G401.6 (cell line): Measurements from ENCODE around the gene TBX4.
"Not testable (repeated sequence)": the region's sequence is repeated elsewhere in the genome, so short reads cannot be mapped to it uniquely, and the experiment has no call there.

Experiments
- FAIRE-seq: peaks from 2 replicates; lab custom pipeline; 2012; peaks lifted over from hg19 to GRCh38; lab: Jason Lieb, UNC

The TBX4 gene

DNA sequence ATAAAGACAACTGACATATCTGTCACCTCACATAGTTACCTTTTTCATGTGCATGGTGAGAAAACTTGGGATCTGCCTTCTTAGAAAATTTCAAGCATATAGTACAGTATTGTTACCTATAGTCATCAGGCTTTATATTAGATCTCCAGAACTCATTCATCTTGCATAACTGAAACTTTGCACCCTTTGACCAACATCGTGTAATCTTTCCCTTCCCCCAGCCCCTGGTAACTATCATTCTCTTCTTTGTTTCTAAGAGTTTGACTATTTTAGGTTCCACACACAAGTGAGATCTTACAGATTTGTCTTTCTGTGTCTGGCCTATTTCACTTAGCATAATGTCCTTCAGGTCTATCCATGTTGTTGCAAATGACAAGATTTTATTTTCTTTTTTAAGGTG is 22.9 kb upstream of the TBX4 start:
- FAIRE-seq = no peak

DNA sequence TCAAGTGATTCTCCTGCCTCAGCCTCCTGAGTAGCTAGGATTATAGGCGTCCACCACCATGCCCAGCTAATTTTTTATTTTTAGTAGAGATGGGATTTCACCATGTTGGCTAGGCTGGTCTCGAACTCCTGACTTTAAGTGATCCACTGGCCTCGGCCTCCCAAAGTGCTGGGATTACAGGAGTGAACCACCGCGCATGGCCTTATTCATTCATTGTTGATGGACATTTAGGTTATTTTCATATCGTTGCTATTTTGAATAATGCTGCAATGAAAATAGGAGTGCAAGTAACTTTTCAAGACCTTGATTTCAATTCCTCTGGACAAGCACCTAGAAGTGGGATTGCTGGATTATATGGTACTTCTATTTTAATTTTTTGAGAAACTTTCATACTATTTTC is 22.4 kb upstream of the TBX4 start:
- FAIRE-seq = not testable (repeated sequence)

DNA sequence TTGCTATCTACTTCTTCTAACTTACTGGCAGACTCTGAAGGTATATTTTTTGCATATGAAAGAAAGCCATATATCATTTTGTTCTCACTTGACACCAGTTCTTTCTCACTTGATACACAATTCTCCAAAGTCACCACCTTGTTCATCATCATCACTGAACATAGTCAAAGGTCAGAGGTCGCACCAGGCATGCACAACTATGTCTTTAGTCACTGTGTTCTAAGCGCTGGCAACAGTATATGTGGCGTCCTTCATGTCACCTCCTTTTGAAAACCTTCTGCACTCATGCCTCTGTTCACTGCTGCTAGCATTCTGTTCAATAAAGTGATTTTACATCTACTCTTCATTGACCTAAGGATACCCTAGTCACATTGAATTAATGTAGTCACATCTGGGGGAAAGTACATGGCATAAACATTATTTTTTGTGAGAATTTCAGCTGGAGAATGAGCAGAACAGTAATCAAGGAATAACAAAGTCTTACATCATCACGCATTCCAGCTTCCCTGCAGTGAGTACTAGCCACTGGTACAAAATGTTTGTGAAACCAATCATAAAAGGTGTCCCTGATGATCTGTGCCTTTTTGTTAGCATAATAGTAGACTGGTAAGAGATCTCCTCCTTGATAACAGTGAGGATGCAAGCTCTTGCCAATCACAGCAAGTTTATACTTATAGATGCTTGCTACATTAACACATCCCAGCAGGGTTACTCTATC is 20.5 kb upstream of the TBX4 start:
- no peak for FAIRE-seq

DNA sequence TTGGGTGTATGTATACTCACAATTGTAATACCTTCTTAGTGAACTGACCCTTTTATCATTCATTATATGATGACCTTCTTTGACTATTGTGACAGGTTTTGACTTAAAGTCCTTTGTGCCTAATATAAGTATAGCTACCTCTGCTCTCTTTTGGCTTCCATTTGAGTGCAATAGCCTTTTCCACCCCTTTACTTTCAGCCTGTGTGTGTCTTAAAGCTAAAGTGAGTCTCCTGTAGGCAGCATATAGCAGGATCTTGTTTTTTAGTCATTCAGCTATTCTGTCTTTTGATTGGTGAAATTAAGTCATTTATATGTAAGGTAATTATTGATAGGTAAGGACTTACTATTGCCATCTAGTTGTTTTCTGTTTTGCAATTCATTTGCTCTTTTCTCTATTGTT is 15.9 kb upstream of the TBX4 start:
- FAIRE-seq = no peak

DNA sequence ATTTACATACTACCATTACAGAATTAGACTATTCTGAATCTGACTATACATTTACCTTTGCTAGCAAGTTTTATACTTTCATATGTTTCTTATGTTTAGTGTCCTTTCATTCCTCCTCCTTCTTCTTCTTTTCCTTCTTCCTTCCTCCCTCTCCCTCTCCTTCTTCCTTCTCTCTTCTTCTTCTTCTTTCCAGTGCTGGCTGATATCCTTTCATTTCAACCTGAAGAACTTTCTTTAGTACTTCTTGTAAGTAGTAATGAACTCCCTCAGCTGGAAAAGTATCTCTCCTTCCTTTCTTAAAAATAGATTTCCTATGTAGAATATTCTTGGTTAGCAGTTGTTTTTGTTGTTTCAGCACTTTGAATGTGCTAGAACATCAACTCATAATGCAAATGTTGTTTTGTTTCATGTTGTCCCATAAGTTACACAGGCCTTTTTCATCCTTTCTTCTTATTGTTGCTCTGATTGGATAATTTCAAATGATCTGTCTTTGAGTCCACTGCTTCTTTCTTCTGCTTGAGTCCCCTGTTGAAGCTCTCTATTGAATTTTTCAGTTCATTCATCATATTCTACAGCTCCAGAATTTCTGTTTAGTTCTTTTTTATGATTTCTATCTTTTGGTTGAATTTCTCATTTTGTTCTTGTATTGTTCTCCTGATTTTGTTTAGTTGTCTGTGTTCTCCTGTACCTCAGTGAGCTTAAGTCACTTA is 15.1 kb upstream of the TBX4 start:
- FAIRE-seq = no peak

DNA sequence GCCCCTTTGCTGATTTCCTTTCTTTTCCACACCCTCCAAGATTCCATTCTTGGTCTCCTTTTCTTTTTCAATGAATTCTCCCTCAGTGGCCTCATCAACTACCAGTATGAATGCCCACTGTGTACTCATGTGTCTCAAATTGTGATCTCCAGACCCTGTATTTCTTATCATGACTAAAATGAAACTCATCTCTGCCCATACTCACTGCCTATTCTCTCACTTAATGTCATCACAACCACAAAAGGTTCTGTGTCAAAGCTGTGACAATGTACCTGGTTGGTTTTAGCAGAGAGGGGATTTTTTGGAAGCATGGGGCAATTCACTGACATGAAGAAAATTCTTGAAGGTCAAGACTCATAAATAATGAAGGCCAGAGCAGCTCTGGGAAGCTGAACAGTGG is 11.5 kb upstream of the TBX4 start:
- no peak for FAIRE-seq

DNA sequence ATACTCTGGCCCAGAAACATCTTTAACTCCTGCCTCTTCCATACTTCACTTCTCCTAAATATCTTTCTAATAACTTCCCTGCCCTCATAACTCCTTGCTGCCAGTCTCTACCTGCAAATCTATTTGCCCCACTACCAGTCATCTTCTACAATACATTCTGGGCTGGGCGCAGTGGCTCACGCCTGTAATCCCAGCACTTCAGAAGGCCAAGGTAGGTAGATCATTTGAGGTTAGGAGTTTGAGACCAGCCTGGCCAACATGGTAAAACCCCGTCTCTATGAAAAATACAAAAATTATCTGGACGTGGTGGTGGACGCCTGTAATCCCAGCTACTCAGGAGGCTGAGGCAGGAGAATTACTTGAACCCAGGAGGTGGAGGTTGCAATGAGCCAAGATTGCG is 10.7 kb upstream of the TBX4 start:
- not testable (repeated sequence) for FAIRE-seq

DNA sequence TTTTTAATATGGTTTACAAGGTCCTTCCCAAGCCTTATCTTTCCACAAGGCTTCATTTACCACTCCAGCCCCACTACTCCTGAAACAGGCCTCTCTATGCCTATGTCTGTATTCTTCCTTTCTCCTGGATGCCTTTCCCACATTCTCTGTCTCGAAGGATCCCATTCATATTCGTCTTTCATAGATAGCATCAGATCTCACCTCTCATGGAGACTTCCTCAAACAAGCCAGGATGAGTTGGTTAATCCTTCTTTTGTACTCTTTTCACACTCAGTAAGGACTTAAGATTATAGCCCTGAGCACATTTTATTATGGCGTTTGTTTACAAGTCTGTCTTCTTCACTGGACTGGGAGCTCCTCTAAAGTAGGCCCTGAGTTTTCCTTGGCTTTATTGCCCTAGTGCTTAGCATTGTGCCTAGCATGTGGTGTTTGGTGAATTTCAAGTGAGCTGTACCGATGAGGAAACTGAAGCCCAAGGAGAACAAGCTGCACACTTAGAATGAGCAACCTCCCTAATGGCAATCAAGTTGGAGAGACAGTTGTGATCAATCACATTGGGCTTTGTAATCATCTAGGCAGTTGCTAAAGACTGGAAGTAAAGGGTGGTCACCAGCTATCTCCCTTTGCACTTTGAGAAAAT is 10.0 kb upstream of the TBX4 start:
- FAIRE-seq = no peak

DNA sequence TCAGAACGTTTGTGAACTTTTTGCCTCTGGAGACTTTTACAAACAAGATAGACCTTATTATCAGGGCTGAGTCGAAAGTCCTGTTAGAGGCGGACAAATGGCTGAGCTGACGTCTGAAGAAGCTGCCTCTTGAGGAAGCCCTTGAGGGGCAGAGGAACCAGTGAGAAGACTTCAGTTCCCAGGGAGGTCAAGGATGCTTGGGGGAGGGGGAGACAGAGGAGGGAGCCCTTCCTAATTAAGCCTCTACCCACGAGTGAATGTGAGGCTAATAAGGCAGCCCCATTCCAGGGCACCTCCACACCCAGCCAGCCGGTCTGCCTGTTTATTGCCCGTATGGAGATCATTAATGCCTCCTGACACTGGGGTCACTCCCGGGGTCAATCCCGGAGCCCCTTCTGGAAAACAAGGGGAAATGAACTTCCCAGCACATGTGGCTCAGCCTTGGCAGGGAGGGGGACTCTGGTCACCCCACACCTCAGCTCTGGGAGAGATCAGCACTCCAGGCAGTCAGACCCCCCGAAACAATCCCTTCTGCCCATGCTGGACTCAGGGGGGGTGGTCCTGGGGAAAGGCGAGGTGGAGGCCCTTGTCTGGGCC is 9.2 kb upstream of the TBX4 start:
- no peak for FAIRE-seq

DNA sequence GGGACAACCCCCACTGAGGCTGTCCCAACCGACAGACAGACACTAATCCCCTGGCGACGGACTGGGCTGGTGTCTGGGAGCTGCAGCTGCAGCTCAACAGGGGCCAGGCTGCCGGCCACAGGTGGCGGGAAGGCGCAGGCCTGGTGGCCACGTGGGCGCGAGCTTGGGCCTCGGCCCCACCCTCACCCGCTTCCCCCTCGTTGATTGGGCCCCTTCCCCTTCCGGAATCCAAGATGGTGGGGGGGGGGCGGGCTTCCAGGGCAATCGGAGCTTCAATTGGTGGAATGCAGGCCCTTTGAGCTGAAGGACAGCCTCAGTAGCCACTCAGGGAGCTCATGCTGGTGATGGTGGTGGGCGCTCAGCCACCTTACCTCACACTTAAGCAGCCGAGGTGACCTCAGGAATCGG is 8.7 kb upstream of the TBX4 start:
- no peak for FAIRE-seq

DNA sequence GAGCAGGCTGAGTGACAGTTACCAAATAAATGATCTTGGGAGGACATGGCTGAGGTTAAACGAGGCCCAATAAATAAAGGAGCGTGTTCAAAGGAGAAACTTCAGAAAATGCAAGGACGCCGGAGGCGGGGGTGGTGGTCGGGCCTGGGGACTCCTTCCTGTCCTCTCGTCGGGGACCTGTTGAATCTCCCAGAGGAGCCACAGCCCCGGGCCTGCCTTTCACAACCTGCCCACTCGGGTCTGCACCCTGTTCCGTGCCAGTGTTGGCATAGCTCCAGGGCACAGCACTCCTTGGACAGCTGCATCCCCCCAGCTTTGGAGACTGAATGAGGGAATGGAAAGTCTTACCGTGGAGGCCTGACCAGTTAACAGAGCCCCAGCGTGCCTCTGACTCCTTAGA is 8.1 kb upstream of the TBX4 start:
- no peak for FAIRE-seq

DNA sequence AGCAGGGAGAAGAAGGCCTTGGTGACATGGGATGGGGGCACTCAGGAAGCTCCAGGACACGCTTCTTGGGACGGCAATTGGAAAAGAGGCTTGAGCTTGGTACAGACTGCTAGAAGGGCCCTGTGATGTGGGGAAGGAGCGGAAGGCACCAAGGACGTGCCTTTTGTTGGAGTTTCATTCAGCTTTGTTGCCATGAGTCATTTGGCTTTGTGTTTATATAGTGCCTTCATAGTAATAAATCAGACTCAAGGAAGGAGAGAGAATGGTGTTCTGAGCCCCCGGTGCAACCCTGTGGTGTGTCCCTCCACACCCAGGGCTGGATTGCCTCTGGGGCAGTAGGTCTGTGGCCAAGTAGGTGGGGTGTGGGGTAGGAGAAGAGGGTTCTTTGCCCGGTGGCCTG is 7.4 kb upstream of the TBX4 start:
- no peak for FAIRE-seq

DNA sequence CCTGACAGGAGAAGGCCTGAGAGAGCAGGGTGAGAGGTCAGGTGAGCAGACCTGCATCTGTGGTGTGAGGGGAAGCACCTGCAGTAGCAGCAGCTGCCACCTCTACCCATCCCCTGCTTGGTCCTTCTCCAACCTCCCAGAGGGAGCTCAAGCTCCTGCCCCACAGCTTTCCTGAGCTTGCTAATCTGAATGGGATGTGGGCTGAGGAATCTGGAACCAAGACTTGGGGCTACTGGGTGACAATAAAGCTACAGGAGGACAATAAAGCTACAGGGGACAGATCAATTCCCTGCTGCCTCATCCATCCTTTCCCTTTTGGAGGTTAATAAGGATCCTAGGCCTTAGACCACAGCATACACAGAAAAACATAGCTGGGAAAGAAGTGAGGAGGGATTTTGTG is 4.9 kb upstream of the TBX4 start:
- FAIRE-seq = no peak

DNA sequence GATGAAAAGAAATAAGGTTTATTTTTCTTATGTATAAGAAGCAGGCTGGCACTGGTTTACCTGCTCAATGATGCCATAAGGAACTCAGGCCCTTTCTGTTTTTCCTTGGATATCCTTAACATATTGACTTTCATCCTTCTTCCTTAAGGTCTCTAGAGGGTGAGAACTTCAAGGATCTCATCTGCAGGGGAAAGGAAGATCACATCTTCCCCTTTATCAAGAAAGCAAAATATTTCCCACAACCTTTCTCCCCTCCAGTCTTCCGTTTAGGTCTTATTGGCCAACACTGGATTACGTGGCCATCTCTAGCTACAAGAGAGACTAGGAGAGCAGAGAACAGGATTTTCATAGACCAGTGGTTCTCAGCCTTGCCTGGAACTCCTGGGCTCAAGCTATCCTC is 4.2 kb upstream of the TBX4 start:
- no peak for FAIRE-seq

DNA sequence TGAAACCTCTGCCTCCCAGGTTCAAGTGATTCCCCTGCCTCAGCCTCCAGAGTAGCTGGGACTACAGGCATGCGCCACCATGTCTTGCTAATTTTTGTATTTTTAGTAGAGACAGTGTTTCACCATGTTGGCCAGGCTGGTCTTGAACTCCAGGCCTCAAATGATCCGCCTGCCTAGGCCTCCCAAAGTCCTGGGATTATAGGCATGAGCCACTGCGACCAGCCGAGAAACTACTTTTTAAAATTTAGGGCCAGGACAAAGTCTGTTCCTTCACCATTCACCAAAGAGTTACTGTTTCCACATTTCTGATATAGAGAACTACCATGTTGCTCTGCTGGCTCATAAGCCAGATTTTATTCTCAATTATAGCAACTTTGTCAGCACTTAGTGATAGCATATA is 3.1 kb upstream of the TBX4 start:
- not testable (repeated sequence) for FAIRE-seq

DNA sequence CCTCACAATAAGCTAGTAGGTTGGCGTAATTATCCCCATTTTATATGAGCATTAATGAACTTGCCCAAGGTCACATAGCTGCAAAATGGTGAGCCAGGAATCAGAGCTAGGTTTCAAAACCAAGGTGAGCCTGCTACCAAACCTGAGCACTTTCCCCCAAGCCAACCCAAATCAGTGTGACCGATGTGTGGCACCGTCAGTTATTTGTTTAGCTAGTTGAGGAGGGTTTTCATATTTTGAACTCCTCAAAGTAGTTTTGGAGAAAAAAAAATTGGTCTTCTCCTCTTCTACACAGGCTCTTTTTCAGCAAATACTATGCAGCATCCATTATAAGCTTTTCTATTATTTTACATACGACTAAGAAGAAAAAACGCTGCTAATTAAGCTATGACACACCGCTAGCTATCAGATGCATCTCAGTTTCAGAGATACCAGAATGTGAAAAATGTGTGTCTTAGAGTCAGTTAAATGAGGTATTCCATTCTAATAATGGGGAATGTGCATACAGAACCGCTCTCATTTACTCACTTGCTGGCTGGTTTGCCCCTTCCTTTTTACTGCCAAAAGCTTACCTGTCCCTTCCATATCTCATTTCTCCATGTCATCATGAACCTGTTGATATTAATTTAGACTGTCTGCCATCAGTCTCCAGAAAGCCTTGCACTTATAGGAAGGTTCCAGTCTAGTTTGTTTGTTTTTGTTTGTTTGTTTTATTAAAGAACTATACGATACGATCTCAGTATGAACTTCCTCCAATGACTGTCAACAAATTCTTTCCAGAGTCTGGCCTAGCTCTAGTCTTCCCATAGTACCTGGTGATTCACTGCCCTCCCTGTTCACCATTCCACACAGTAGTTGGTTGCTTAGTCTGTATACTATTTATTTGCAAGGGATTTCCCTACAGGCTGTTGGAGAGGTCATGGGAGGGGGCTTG is 2.2 kb upstream of the TBX4 start:
- FAIRE-seq = no peak

DNA sequence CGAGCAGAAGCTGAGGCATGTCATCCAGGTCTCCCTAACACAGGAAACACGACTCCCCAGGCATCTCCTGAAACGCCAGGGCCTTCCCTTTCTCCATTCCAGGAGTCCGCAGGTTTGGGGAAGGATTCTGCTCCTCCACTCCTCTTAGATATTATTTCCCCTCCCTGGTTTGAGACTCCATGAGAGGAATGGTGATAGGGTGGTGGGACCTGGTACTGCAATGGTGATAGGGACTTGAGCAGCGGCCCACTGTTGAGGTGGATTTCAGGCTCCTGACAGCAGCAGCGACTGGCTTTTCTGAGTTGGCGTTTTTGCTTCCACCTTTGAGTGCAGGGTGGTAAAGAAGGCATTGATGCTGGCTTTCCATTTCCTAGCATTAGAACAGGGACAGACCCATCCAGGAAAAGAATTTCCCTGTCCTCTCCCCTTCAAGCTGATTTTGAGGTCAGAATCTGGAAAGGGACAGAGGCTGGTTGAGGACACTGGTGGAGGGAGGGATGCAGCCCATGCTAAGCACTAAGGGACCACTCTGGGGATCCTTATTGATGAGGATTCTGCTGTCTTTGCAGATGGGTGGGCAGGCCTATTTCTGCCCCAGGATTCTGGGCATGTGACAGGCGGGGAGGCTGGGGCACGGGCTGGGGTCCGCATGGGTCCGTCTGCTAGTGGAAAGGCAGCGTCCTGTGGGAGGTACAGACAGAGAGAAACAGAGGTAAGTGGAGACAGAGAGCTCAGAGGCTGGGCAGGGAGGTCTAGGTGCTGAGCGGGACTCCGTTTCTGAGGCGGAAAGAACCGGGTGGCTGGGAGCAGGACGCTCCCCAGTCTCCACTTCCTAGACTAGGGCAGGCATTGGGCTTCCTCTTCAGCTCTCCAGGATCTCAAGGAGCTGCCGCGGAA is 1.3 kb upstream of the TBX4 start:
- no peak for FAIRE-seq

DNA sequence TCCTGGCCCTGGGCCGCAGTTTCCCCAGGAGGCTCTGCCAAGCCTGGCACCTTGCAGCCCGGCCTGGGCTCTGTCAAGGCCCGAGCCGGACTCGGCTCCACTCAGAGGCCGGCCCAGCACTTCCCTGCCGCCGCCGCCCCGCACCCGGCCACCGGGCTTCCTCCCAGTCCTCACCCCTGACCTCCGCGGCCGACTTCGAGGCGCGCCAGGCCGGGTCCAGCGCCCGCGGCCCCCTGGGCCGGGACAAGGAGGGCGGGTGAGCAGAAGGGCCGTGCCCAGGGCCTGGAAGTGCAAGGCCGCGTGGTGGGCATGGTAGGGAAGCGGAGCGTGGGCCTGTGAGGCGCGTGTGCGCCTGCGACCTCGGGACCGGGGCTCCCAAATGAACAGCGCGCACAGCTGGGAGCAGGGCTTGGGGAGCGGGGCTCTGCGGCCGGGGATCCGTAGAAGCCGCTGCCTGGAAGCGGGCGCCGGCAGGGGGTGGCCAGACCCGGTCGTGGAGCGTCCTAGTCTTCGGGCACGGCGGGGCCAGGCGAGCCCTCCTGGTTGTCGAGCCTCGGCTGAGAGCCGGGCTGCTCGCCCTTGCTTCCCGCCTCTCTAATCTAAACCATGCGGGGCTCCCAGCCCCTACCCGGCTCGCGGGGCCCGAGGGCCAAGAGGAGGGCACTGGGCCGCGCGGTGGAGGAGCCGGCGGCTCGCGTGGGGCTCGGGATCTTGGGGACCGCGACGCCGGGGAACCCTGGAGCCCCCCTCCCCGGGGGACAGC is 503 bp upstream of the TBX4 start:
- no peak for FAIRE-seq

DNA sequence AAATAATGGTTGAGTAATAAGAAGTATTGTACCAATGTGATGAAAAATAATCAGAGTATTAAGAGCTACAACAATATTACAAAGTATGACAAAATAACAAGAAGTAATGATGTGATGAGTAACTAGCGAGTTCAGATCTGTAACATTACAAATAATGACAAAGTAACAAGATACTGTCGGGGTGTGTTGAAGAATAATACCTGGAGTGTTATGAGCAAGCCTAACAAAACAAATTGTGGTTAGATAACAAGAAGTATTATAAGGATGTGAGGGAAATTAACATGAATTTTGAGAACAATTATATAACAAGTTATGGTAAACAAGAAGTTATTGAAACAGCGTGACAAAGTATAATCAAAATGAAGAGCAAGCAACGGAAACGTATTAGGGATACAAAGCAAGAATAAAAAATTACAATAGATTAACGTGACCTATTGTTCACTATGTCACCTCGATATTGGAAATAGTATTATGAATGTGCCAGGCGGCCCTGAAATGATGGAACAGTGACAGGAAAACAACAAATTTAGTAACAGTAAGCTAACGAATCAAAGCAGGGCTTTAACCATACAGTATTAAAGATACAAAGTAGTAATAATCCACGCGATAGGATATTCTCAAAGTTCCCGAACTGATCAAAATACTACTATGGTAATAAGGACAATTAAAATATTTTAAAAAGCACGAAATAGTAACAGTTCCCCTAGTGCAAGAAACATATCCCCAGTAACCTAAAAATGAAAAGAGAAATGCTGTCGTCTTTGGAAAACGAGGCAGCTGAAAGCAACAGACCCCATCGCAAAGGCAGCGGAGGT is 1.6 kb downstream of the TBX4 start:
- peak; percentile 34 for FAIRE-seq
